K562 (cell line): ENCODE results near the gene LBHD1. TPM values are rescaled to one million over a fixed set of nuclear protein-coding genes. Genes with fewer than 3 reads are reported as not detected.
A peak's percentile ranks its signal among the peaks of the same experiment; 100 is the strongest.
"Not testable (repeated sequence)": the region's sequence is repeated elsewhere in the genome, so short reads cannot be mapped to it uniquely, and the experiment has no call there.

Experiments
- ATAC-seq: fragments of 200-7000 bp; cut with Tn5 transposase; 3 replicates; pipeline ENCODE4 v1.9.1; 2020; ENCODE audit warnings: moderate library complexity
- BruUV-seq: library from RNA; stranded (reverse); fragments of 400-500 nt; replicated peaks from 2 replicates; lab custom pipeline; 2021; lab: Mats Ljungman, UMichigan
- CTCF ChIA-PET: fragments of 300-600 bp; formaldehyde crosslinking; extraction: SDS; loops from one replicate; lab custom pipeline; 2021; ENCODE audit warnings: low intra/inter-chr PET ratio; lab: Yijun Ruan, JAX
- POLR2A ChIA-PET: fragments of 300-600, 350-650 bp; sonication (Branson Sonifier 250); formaldehyde crosslinking; extraction: SDS; loops from one replicate; lab custom pipeline; 2021; ENCODE audit warnings: antibody characterized with exemption, inconsistent platforms; lab: Yijun Ruan, JAX
- DNase-seq, 4 experiments: peaks; one replicate each; pipeline versions ENCODE4 v3.0.0 to v3.0.0-alpha.2; 2011 to 2018; ENCODE audit warnings: low spot score in 3 of 4, mixed read lengths in 3 of 4; ENCODE audit errors: extremely low read depth in 1 of 4
- FAIRE-seq: peaks from 2 replicates; lab custom pipeline; 2011; peaks lifted over from hg19 to GRCh38; lab: Jason Lieb, UNC
- H2AFZ ChIP-seq: 2 replicates; pipeline ENCODE4 v1.6.0; 2011; ENCODE audit warnings: low read depth, low read length, control low read depth, inconsistent platforms
- H3K27ac ChIP-seq: fragments of 200-600 bp; 3 replicates; pipeline ENCODE4 v1.8.0; 2011; ENCODE audit warnings: low read depth, mild to moderate bottlenecking, control low read depth, inconsistent platforms, low read length, moderate library complexity, mixed read lengths; ENCODE audit errors: extremely low read depth
- H3K27me3 ChIP-seq, 2 experiments: fragments of 300-600 bp in 1 of 2; 2 replicates in 1 of 2; 3 replicates in 1 of 2; pipeline versions ENCODE4 v1.6.0 to v1.8.0; 2011; ENCODE audit warnings: inconsistent platforms in 2 of 2, low read length in 2 of 2, mild to moderate bottlenecking in 1 of 2, mixed read lengths in 1 of 2, moderate library complexity in 1 of 2; ENCODE audit not compliant: control insufficient read depth in 2 of 2, insufficient read depth in 2 of 2
- H3K36me3 ChIP-seq: fragments of 300-600 bp; 3 replicates; pipeline ENCODE4 v1.8.0; 2011; ENCODE audit warnings: mild to moderate bottlenecking, low read length, inconsistent platforms; ENCODE audit not compliant: control insufficient read depth, insufficient read depth
- H3K4me1 ChIP-seq, 2 experiments: fragments of 200-600 bp in 1 of 2; replicated peaks in 1 of 2; 2 replicates in 1 of 2; 3 replicates in 1 of 2; pipeline versions ENCODE4 v1.5.1 to v1.8.0; 2011; ENCODE audit warnings: inconsistent platforms in 2 of 2, low read length in 2 of 2, mild to moderate bottlenecking in 1 of 2, mixed read lengths in 1 of 2, moderate library complexity in 1 of 2; ENCODE audit not compliant: control insufficient read depth in 2 of 2, insufficient read depth in 2 of 2
- H3K4me2 ChIP-seq: 2 replicates; pipeline ENCODE4 v1.6.1; 2011; ENCODE audit warnings: low read length, control low read depth, inconsistent platforms, mixed read lengths; ENCODE audit not compliant: insufficient read depth
- H3K4me3 ChIP-seq: fragments of 200-600 bp; sonication (generic), shearing (Covaris generic); 2 replicates; pipeline ENCODE4 v1.5.1; 2016; ENCODE audit warnings: control low read depth, inconsistent platforms
- H3K79me2 ChIP-seq: fragments of 200-600 bp; 3 replicates; pipeline ENCODE4 v1.8.0; 2011; ENCODE audit warnings: low read length, inconsistent platforms; ENCODE audit not compliant: control insufficient read depth, insufficient read depth
- H3K9ac ChIP-seq, 2 experiments: 2 replicates each; pipeline versions ENCODE4 v1.6.0 to v1.6.1; 2011; ENCODE audit warnings: low read depth in 2 of 2, low read length in 2 of 2, control low read depth in 1 of 2, inconsistent platforms in 1 of 2, mild to moderate bottlenecking in 1 of 2, mixed read lengths in 1 of 2; ENCODE audit not compliant: insufficient read depth in 1 of 2
- H3K9me1 ChIP-seq: one replicate; pipeline ENCODE4 v1.6.0; 2011; ENCODE audit warnings: inconsistent platforms, mild to moderate bottlenecking, low read length, moderate library complexity; ENCODE audit not compliant: control insufficient read depth, insufficient read depth
- H3K9me3 ChIP-seq: replicated peaks from 2 replicates; pipeline ENCODE4 v1.5.1; 2011; ENCODE audit warnings: low read depth, low read length, inconsistent platforms; ENCODE audit not compliant: control insufficient read depth, insufficient read depth
- H4K20me1 ChIP-seq: replicated peaks from 2 replicates; pipeline ENCODE4 v1.6.1; 2011; ENCODE audit warnings: low read length, inconsistent platforms, mixed read lengths; ENCODE audit not compliant: control insufficient read depth, insufficient read depth
- ZBTB17 ChIP-seq: fragments of 450-650 bp; formaldehyde crosslinking; IDR thresholded peaks from 2 replicates; pipeline ENCODE4 v1.4.0; 2020; ENCODE audit warnings: mild to moderate bottlenecking
- WGBS: fragments of 100-300 bp; shearing (Covaris generic); methylation state at CpG from one replicate; pipeline ENCODE4 v1.1.6; 2016; ENCODE audit warnings: low coverage, mixed read lengths; ENCODE audit not compliant: insufficient coverage; ENCODE audit errors: missing lambda C conversion rate; 5-methylcytosine and 5-hydroxymethylcytosine counted together
- in situ Hi-C: fragments of 300-500 bp; cut with MboI; formaldehyde crosslinking; loops from 4 replicates; pipeline ENCODE4 v1.15.0; 2018; ENCODE audit warnings: inconsistent platforms, mixed read lengths
- intact Hi-C: fragments of 100-400 bp; cut with micrococcal nuclease; formaldehyde crosslinking; loops from 2 replicates; pipeline ENCODE4 v1.14.2; 2022
- polyA plus RNA-seq, 8 experiments: library from polyadenylated mRNA; depleted of rRNA in 4 of 8; stranded (reverse) in 5 of 8; unstranded in 3 of 8; fragments of >200 nt; fragmentation: Nextera tagmentation in 2 of 8; fragmentation: Illumina TruSeq in 1 of 8; extraction: Ambion mirVana in 2 of 8; extraction: Trizol in 1 of 8; gene quantifications; 2 replicates each; pipeline versions ENCODE4 v1.2.1 to v1.2.3, GENCODE V29; 2011 to 2014; ENCODE audit warnings: inconsistent platforms in 1 of 8, missing spikeins in 1 of 8
- total RNA-seq, 7 experiments: library from RNA; depleted of rRNA in 6 of 7; stranded (reverse); fragments of >200 nt in 6 of 7; fragmentation: Illumina TruSeq in 2 of 7; extraction: Trizol in 2 of 7; gene quantifications; 2 replicates each; pipeline versions ENCODE4 v1.2.1 to v1.2.3, GENCODE V29; 2011 to 2021; ENCODE audit warnings: low replicate concordance in 1 of 7

LBHD1 gene
- total and polyA plus RNA-seq, 9 of the 15 experiments (the other 6 are each of a cell fraction or from before 2014, with no cell fraction given) = 2.6 to 28.0 (median 12.5) TPM

DNA sequence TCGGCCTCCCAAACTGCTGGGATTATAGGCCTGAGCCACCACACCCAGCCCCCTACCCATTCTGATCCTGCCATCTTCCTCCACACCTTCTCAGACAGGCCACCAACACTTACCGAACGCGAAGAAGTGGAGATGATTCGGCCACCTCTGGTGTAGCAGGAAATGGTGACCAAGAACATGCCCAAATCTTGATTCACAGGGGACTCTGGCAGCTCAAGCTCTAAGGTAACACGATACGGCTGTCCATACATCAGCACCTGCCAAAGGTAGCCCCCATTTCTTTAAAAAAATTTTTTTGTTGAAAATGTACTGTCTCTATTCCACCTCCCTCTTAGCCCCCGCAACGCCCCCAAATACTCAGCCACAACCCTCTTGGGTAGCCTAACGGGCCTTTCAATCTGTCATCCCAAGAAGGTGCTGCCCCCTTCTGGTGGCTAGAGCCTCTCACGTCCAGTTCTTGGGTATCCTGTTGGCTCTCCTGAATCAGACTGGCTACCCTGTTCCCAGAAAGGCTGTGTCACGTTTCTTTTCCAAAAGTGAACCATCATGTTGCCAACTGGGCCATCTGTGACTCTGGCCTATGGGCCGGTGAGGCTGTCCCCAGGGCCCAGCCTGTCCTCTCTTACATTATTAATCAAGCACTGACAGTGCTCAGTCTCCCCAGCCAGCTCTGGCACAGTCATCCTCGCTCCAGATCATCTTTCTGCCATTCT is 22.5 kb upstream of the LBHD1 start (continued):
- TF ChIP-seq ZBTB17 = 0 out of 2 replicates have a peak, but pooled peaks have one; percentile 39

GRCh38 chr11:62693624-62694023 is 21.6 kb upstream of the LBHD1 start:
- DNase-seq, H3K9ac ChIP-seq, BruUV-seq, H3K79me2 ChIP-seq, H3K9me1 ChIP-seq, H2AFZ ChIP-seq, H3K27ac ChIP-seq, H3K4me2 ChIP-seq, CTCF ChIA-PET, ATAC-seq, FAIRE-seq, H3K27me3 ChIP-seq, H3K9me3 ChIP-seq, H3K4me3 ChIP-seq, H4K20me1 ChIP-seq, H3K4me1 ChIP-seq: not testable (repeated sequence)
- peaks cover 42% of the 10 kb centered on the region for H3K36me3 ChIP-seq
- in situ Hi-C loops = loop anchor here (5.0 kb wide), 1 partner anchor 301 kb away; no protein-coding TSS in a partner anchor
- intact Hi-C loops = loop anchor here (5.0 kb wide), 2 partner anchors 81 to 101 kb away; partner anchors contain the start of genes EML3, ROM1 and TUT1
- WGBS = 88% methylated on average over 1 of the region's 4 CpGs
- POLR2A ChIA-PET = interaction anchor here (0.6 to 2.5 kb wide), 5 partner anchors 12 to 317 kb away, joined by 3 to 8 read pairs (median 4); partner anchors contain the start of genes C11orf98, CSKMT and UBXN1
